ENCODE results near the gene RPRD1B.
"Not testable (repeated sequence)": the region's sequence is repeated elsewhere in the genome, so short reads cannot be mapped to it uniquely, and the experiment has no call there.

The RPRD1B gene

DNA sequence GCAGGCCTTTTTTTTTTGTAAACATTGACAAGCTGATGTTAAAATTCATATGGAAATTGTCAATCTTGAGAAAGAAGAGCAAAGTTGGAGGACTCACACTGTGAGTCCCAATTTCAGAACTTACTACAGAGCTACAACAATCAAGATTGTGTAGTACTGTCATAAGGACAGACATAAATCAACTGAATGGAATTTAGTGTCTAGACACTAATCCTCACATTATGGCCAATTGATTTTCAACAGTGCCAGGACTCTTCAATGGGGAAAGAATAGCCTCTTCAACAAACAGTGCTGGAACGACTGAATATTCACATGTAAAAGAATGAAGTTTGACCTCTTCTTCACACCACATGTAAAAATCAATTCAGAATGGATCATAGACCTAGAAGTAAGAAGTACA lies 70.7 kb downstream of the RPRD1B start:
- H3K4me3 ChIP-seq (ENCODE audit: low read depth, low read length): no peak overlapping the region
- DNase-seq: no peak
- H3K4me1 ChIP-seq: peaks cover 10% of the 10 kb centered on the region
- no peak for TF ChIP-seq CTCF (IDR thresholded peaks at IDR 0.05; ENCODE audit: low read depth, low read length)
- no peaks in the 10 kb centered on the region for H3K9me3 ChIP-seq
- no peaks in the 10 kb centered on the region for H3K36me3 ChIP-seq
- no peaks in the 10 kb centered on the region for H3K27me3 ChIP-seq

GRCh38 chr20:38106461-38106860 lies 72.9 kb downstream of the RPRD1B start:
- DNase-seq: no peak
- Histone ChIP-seq H3K27me3 (no peaks in the 10 kb centered on the region), H3K4me3 (ENCODE audit: low read depth, low read length) (no peak overlapping the region), H3K9me3 (no peaks in the 10 kb centered on the region), H3K4me1 (peaks cover 21% of the 10 kb centered on the region), H3K36me3 (no peaks in the 10 kb centered on the region)
- no peak for TF ChIP-seq CTCF (IDR thresholded peaks at IDR 0.05; ENCODE audit: low read depth, low read length)

DNA sequence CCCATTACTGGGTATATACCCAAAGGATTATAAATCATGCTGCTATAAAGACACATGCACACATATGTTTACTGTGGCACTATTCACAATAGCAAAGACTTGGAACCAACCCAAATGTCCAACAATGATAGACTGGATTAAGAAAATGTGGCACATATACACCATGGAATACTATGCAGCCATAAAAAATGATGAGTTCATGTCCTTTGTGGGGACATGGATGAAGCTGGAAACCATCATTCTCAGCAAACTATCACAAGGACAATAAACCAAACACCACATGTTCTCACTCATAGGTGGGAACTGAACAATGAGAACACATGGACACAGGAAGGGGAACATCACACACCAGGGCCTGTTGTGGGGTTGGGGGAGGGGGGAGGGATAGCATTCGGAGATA lies 73.8 kb downstream of the RPRD1B start:
- not testable (repeated sequence) for H3K9me3 ChIP-seq; H3K4me3 ChIP-seq (ENCODE audit: low read depth, low read length); DNase-seq; H3K36me3 ChIP-seq; H3K27me3 ChIP-seq
- H3K4me1 ChIP-seq: peaks cover 21% of the 10 kb centered on the region

- not testable (repeated sequence) for H3K9me3 ChIP-seq; DNase-seq; H3K36me3 ChIP-seq; H3K27me3 ChIP-seq; H3K4me3 ChIP-seq (ENCODE audit: low read depth, low read length)
- H3K4me1 ChIP-seq: peaks cover 21% of the 10 kb centered on the region
These were observed 74.4 kb downstream of the RPRD1B start for GRCh38 chr20:38107916-38108315.

DNA sequence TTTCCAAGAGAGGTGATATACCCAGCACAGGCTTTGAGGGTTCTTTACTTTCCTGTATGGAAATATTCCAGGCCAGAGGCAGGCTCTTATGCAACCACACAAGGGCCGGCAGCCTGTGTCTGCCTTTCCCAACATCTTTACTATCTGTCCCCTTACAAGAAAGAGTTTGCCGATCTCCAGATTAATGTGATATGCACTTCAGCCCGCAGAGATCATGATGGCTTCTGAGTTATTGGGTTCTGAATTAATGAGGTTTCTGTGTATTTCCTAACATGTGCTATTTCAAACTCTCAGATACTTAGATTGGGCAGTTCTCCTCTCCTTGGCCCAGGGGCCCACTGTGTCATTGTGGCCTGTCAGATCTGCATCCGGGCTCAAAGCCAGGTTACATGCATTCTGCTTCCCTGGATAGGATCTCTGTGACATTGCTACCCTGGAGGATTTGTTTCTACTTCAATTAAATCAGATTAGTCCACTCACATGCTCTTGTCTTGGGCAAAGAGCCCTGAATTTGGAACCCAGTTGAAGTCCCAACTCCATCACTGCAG lies 75.0 kb downstream of the RPRD1B start:
- no peak for TF ChIP-seq CTCF (IDR thresholded peaks at IDR 0.05; ENCODE audit: low read depth, low read length)
- DNase-seq: peak; percentile 84
- Histone ChIP-seq H3K4me3 (ENCODE audit: low read depth, low read length) (no peak overlapping the region), H3K9me3 (no peaks in the 10 kb centered on the region), H3K27me3 (no peaks in the 10 kb centered on the region), H3K36me3 (no peaks in the 10 kb centered on the region), H3K4me1 (peaks cover 26% of the 10 kb centered on the region)

GRCh38 chr20:38108986-38109541 lies 75.5 kb downstream of the RPRD1B start:
- TF ChIP-seq CTCF (IDR thresholded peaks at IDR 0.05; ENCODE audit: low read depth, low read length): no peak
- H3K4me1 ChIP-seq: peaks cover 31% of the 10 kb centered on the region
- DNase-seq: no peak
- H3K36me3 ChIP-seq: no peaks in the 10 kb centered on the region
- H3K4me3 ChIP-seq (ENCODE audit: low read depth, low read length): no peak overlapping the region
- H3K27me3 ChIP-seq: no peaks in the 10 kb centered on the region
- no peaks in the 10 kb centered on the region for H3K9me3 ChIP-seq

DNA sequence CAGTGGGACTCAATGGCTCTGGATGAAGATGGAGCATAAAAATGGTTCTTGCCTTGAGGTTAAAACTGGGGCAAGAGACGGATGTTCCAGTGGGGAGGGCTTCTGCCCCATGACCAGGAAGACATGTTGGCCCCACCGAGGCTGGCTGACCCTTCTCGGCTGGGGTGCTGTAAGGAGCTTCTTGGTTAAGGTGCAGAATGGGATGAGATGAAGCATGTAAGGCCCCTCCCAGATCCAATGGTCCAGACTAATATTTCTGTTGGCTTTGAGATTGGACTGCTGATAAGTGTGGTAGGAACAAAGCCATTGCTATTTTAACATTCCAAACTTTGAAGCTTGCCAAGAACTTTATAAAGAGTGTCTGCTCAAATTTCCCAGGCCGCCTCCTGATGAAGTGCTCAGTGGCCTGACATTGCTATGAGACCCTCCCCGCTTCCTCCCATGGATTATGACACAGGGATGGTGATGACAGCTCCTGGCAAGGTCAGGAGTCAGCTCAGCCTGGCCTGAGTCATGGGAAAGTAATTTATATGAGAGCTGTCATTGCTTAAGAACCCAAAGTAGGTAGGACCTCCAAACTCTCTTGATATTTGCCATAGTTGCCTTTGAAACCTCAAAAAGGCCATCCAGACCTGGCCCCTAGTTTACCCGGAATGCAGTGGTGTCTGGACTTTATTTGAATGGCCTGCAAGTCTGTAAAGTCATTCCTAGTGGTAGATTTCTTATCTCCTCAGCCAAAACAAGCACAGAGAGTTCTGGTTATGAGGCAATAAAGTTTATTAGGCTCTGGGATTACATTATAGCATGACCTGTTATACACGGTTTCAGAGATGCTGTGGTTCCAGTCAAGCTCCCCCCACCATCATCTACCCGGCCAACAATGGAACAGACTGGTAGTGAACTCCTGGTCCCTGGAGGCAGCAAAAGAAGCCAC lies 76.3 kb downstream of the RPRD1B start:
- no peaks in the 10 kb centered on the region for H3K27me3 ChIP-seq
- no peak for TF ChIP-seq CTCF (IDR thresholded peaks at IDR 0.05; ENCODE audit: low read depth, low read length)
- DNase-seq: peak; percentile 66
- H3K4me1 ChIP-seq: peaks cover 37% of the 10 kb centered on the region
- H3K4me3 ChIP-seq (ENCODE audit: low read depth, low read length): no peak overlapping the region
- H3K9me3 ChIP-seq: no peaks in the 10 kb centered on the region
- H3K36me3 ChIP-seq: no peaks in the 10 kb centered on the region
